ENCODE data around the gene HYAL1.
A peak's percentile ranks its signal among the peaks of the same experiment; 100 is the strongest.
"Not testable (repeated sequence)": the region's sequence is repeated elsewhere in the genome, so short reads cannot be mapped to it uniquely, and the experiment has no call there.

The HYAL1 gene

DNA sequence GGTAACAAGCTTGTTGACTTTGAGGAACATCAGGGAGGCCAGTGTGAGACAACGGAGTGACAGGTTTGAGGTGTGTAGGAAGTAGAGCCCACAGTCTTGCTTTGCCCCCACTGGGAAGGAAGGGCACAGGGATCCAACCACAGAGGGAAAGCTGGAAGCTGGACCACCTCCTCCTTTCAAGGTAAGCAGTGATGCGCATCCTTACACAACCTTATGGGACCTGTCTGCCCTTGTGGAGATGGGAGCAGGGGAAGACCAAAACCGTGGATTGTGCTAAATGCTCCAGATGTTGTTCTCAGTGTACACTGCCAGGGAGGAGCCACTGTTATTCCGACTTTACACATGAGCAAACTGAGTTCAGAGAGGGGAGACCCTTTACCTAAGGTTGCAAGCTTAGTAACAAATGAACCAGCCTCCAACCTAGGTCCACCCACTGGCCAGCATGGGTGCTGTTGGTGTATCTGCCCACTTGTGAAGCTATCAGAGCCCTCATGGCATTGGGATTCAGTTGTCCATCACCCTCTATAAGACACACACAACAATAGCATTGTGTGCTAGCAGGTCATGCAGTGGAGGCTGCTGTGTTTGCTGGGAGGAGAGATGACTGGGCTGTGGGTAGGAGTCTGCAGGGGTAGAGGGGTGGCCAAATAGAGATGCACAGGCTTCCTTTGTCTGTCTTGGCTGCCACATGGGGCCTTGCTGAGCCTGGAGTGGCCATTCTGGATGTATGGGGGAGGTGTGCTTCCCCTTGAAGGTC lies 25.1 kb downstream of the HYAL1 start:
- no peak overlapping the region for H3K9ac ChIP-seq
- no peaks in the 10 kb centered on the region for H3K9me3 ChIP-seq (replicated peaks in 1 of 11)
- peaks cover 7 to 34% (median 22%) of the 10 kb centered on the region in 10 experiments; a peak in 18 of 20 replicates for H3K4me1 ChIP-seq
- H3K27me3 ChIP-seq: peaks cover 59 to 66% (median 63%) of the 10 kb centered on the region in 11 experiments
- no peak overlapping the region for H3K27ac ChIP-seq
- no peak overlapping the region for H3K4me2 ChIP-seq
- no peaks in the 10 kb centered on the region for H3K36me3 ChIP-seq
- TF ChIP-seq Cebpa-rat (IDR thresholded peaks at IDR 0.05): no peak
- no peak overlapping the region for H3K4me3 ChIP-seq
- H4K20me1 ChIP-seq: peaks cover 0 to 60% (median 36%) of the 10 kb centered on the region in 11 experiments; a peak in 14 of 22 replicates

DNA sequence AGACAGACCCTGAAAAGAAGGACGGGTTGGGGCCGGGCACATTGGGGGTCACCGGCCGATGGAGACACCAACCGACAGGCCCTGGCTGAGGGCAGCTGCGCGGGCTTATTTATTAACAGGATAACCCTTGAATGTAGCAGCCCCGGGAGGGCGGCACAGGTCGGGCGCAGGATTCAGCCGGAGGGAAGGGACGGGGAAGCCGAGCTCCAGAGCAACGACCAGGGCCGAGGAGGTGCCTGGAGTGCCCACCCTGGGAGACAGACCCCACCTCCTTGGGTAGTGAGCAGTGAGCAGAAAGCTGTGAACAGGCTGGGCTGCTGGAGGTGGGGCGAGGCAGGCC lies 26.6 kb downstream of the HYAL1 start:
- TF ChIP-seq Cebpa-rat (IDR thresholded peaks at IDR 0.05): no peak
- Histone ChIP-seq H4K20me1 (peaks cover 0 to 62% (median 36%) of the 10 kb centered on the region in 11 experiments; a peak in 14 of 22 replicates), H3K27ac (no peak overlapping the region), H3K9ac (no peak overlapping the region), H3K4me2 (peak overlapping the region in 2 of 11 experiments; percentile 27 to 46; a peak in 1 of 22 replicates), H3K9me3 (replicated peaks in 1 of 11) (no peaks in the 10 kb centered on the region), H3K4me1 (peaks cover 7 to 38% (median 28%) of the 10 kb centered on the region in 10 experiments; a peak in 18 of 20 replicates), H3K4me3 (no peak overlapping the region), H3K27me3 (peaks cover 65 to 72% (median 68%) of the 10 kb centered on the region in 11 experiments), H3K36me3 (no peaks in the 10 kb centered on the region)

DNA sequence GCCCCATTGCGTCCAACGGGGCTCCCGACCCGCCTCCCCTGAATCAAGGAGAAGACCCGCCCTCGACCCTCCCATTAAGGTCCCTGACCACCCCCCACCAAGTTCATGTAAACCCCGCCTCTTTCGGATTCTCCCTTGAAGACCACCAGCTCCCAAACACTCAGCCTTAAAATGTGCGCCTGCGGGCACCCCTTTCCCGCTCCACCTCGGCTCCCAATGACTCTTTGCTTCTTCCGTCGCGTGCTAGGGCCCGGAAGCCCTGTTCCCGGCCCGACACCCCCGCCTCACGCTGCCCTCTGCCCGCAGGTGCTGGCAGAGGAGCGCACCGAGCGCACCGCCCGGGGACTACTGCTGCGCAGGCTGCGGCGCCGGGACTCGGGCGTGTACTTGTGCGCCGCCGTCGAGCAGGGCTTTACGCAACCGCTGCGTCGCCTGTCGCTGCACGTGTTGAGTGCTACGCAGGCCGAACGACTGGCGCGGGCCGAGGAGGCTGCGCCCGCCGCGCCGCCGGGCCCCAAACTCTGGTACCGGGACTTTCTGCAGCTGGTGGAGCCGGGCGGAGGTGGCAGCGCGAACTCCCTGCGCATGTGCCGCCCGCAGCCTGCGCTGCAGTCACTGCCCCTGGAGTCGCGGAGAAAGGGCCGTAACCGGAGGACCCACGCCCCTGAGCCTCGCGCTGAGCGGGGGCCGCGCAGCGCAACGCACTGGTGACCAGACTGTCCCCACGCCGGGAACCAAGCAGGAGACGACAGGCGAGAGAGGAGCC lies 27.2 kb downstream of the HYAL1 start:
- Histone ChIP-seq H4K20me1 (peaks cover 0 to 62% (median 36%) of the 10 kb centered on the region in 11 experiments; a peak in 14 of 22 replicates), H3K9me3 (replicated peaks in 1 of 11) (no peaks in the 10 kb centered on the region), H3K4me2 (peak overlapping the region in 10 of 11 experiments; percentile 4 to 55 (median 48); a peak in 19 of 22 replicates), H3K27me3 (peaks cover 65 to 72% (median 68%) of the 10 kb centered on the region in 11 experiments), H3K4me1 (peaks cover 7 to 38% (median 28%) of the 10 kb centered on the region in 10 experiments; a peak in 18 of 20 replicates), H3K27ac (no peak overlapping the region), H3K36me3 (no peaks in the 10 kb centered on the region), H3K9ac (no peak overlapping the region), H3K4me3 (peak overlapping the region in 5 of 10 experiments; percentile 13 to 31 (median 19); a peak in 5 of 20 replicates)
- TF ChIP-seq Cebpa-rat (IDR thresholded peaks at IDR 0.05): no peak

DNA sequence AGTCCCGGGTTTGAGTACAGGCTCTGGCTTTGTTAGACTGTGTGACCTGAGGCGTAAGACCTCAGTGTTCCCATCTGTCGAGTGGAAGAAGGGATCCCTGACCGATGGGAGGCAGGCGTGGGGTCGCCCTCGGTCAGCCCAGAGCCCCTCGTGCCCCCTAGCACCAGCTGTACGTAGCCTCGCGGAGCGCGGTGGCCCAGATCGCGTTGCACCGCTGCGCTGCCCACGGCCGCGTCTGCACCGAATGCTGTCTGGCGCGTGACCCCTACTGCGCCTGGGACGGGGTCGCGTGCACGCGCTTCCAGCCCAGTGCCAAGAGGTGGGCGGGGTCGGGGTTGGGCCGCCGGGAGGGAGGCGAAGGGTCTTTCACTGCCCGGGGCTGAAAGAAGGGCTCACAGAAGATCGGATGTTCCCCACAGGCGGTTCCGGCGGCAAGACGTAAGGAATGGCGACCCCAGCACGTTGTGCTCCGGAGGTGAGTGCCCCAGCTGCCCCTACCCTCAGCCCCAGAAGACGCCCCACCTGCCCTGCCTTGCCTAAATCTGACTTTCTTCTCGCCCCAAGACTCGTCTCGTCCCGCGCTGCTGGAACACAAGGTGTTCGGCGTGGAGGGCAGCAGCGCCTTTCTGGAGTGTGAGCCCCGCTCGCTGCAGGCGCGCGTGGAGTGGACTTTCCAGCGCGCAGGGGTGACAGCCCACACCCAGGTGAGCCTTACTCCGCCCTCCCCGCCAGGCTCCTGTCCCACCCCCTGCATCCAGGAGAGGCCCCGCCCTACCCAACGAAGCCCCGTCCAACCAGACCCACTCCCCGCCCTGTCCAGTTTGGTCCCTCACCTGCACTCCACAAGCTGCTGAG lies 28.0 kb downstream of the HYAL1 start:
- H3K27ac ChIP-seq: no peak overlapping the region
- H3K36me3 ChIP-seq: no peaks in the 10 kb centered on the region
- H3K4me1 ChIP-seq: peaks cover 7 to 39% (median 28%) of the 10 kb centered on the region in 10 experiments; a peak in 17 of 20 replicates
- no peaks in the 10 kb centered on the region for H3K9me3 ChIP-seq (replicated peaks in 1 of 11)
- peaks cover 65 to 72% (median 68%) of the 10 kb centered on the region in 11 experiments for H3K27me3 ChIP-seq
- peak overlapping the region in 6 of 10 experiments; percentile 19 to 48 (median 26); a peak in 8 of 20 replicates for H3K4me3 ChIP-seq
- H3K9ac ChIP-seq: 0 out of 22 replicates have a peak overlapping the region, but pooled peaks of 1 of the 11 experiments have one; percentile 7
- peaks cover 0 to 62% (median 36%) of the 10 kb centered on the region in 11 experiments; a peak in 14 of 22 replicates for H4K20me1 ChIP-seq
- H3K4me2 ChIP-seq: peak overlapping the region; percentile 26 to 65 (median 48); a peak in 19 of 22 replicates
- no peak for TF ChIP-seq Cebpa-rat (IDR thresholded peaks at IDR 0.05)

DNA sequence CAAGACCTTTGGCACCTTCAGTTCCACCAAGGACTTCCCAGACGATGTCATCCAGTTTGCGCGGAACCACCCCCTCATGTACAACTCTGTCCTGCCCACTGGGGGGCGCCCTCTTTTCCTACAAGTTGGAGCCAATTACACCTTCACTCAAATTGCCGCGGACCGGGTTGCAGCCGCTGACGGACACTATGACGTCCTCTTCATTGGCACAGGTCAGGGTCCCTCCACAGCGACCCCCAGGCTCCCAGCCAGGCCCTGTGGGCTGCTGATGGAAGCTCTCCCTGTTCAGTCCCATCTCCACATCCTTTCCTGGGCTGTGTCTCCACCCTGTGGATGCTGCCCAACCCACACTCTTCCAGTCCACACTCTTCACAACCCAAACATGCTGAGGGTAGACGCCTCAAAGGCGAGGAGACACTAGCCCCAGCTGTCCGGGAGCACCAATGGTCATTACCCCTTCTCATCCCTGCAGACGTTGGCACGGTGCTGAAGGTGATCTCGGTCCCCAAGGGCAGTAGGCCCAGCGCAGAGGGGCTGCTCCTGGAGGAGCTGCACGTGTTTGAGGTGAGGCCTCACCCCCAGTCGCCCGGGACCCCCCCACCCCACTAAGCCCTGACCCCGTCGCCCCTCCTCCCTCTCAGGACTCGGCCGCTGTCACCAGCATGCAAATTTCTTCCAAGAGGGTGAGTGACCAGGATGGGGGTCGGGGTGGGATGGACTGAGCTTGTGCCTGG lies 28.8 kb downstream of the HYAL1 start:
- H3K4me2 ChIP-seq: peak overlapping the region in 8 of 11 experiments; percentile 23 to 82 (median 58); a peak in 11 of 22 replicates
- peaks cover 65 to 71% (median 68%) of the 10 kb centered on the region in 11 experiments for H3K27me3 ChIP-seq
- H3K4me3 ChIP-seq: peak overlapping the region in 1 of 10 experiments; percentile 48; a peak in 2 of 20 replicates

DNA sequence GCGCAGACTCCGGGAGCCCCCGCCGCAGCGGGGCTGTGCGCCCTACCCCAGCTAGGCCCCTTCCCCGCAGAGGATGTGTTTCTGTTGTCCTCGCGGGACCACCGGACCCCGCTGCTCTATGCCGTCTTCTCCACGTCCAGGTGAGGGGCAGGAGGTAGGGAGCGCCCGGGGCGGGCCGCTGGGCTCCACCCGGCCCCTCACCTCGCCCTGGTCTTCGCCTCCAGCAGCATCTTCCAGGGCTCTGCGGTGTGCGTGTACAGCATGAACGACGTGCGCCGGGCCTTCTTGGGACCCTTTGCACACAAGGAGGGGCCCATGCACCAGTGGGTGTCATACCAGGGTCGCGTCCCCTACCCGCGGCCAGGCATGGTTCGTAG lies 29.7 kb downstream of the HYAL1 start:
- H3K27me3 ChIP-seq: peaks cover 59 to 71% (median 68%) of the 10 kb centered on the region in 11 experiments
- H3K4me2 ChIP-seq: peak overlapping the region in 10 of 11 experiments; percentile 54 to 87 (median 77); a peak in 15 of 22 replicates
- peak overlapping the region in 2 of 10 experiments; percentile 40 to 45; a peak in 2 of 20 replicates for H3K4me3 ChIP-seq
- no peaks in the 10 kb centered on the region for H3K36me3 ChIP-seq
- H4K20me1 ChIP-seq: peaks cover 0 to 62% (median 35%) of the 10 kb centered on the region in 11 experiments; a peak in 14 of 22 replicates
- TF ChIP-seq Cebpa-rat (IDR thresholded peaks at IDR 0.05): no peak
- H3K9me3 ChIP-seq (replicated peaks in 1 of 11): no peaks in the 10 kb centered on the region
- H3K27ac ChIP-seq: no peak overlapping the region
- peaks cover 13 to 53% (median 39%) of the 10 kb centered on the region in 10 experiments; a peak in 18 of 20 replicates for H3K4me1 ChIP-seq
- H3K9ac ChIP-seq: no peak overlapping the region

More for the DNA sequence above, 28.8 kb downstream of the HYAL1 start:
- Histone ChIP-seq H4K20me1 (peaks cover 0 to 68% (median 36%) of the 10 kb centered on the region in 11 experiments; a peak in 14 of 22 replicates), H3K36me3 (no peaks in the 10 kb centered on the region), H3K27ac (no peak overlapping the region), H3K9ac (no peak overlapping the region), H3K4me1 (peaks cover 8 to 45% (median 31%) of the 10 kb centered on the region in 10 experiments; a peak in 18 of 20 replicates), H3K9me3 (replicated peaks in 1 of 11) (no peaks in the 10 kb centered on the region)
- no peak for TF ChIP-seq Cebpa-rat (IDR thresholded peaks at IDR 0.05)

DNA sequence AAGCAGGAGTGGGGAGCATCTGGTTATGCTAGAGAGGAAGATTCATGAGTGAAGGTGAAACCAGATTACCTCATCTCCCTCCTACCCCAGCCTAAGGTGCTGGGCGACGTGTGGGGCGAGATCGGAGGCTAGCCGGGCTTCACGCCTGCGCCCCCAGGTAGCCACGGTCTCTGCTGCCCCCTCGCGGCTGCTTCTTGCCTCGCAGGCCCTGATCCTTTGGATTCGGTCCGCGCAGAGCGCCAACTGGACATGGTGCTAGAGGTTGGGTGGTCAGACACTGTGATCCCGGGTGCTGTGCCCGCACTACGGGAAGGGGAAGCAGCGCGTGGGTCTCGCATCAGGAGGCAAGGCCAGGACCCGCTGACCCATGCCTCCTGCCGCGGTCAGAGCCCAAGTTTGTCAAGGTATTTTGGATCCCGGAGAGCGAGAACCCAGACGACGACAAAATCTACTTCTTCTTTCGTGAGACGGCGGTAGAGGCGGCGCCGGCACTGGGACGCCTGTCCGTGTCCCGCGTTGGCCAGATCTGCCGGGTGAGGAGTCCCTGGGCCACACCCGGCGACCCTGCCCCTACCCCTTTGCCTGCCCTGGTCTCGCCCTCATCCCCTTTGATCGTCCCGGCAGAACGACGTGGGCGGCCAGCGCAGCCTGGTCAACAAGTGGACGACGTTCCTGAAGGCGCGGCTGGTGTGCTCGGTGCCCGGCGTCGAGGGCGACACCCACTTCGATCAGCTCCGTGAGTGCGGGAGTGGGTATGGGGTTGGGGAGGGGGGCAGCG lies 30.3 kb downstream of the HYAL1 start:
- Histone ChIP-seq H4K20me1 (peaks cover 0 to 62% (median 30%) of the 10 kb centered on the region in 11 experiments; a peak in 14 of 22 replicates), H3K4me2 (peak overlapping the region; percentile 54 to 87 (median 78)), H3K27ac (no peak overlapping the region), H3K9ac (peak overlapping the region in 6 of 11 experiments; percentile 7 to 35 (median 16); a peak in 3 of 22 replicates), H3K36me3 (no peaks in the 10 kb centered on the region), H3K4me1 (peaks cover 13 to 57% (median 40%) of the 10 kb centered on the region in 10 experiments; a peak in 18 of 20 replicates), H3K27me3 (peaks cover 59 to 71% (median 68%) of the 10 kb centered on the region in 11 experiments), H3K4me3 (peak overlapping the region in 5 of 10 experiments; percentile 23 to 51 (median 44); a peak in 9 of 20 replicates), H3K9me3 (replicated peaks in 1 of 11) (no peaks in the 10 kb centered on the region)
- no peak for TF ChIP-seq Cebpa-rat (IDR thresholded peaks at IDR 0.05)

DNA sequence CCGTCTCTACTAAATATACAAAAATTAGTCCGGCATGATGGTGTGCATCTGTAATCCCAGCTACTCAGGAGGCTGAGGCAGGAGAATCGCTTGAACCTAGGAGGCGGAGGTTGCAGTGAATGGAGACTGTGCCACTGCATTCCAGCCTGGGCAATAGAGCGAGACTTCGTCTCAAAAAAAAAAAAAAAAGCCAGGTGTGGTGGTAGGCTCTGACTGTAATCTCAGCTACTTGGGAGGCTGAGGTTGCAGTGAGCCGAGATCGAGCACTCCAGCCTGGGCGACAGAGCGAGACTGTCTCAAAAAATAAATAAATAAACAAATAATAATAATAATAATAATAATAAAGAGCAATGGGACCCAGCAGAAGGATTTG lies 30.9 kb downstream of the HYAL1 start:
- Histone ChIP-seq H4K20me1 (peaks cover 0 to 63% (median 28%) of the 10 kb centered on the region in 11 experiments; a peak in 15 of 22 replicates), H3K4me2 (peak overlapping the region in 10 of 11 experiments; percentile 66 to 87 (median 78); a peak in 13 of 22 replicates), H3K4me1 (peaks cover 13 to 63% (median 42%) of the 10 kb centered on the region in 10 experiments; a peak in 18 of 20 replicates), H3K27me3 (peaks cover 59 to 71% (median 68%) of the 10 kb centered on the region in 11 experiments)
- H3K9me3 ChIP-seq (replicated peaks in 1 of 11); H3K36me3 ChIP-seq; H3K27ac ChIP-seq; H3K4me3 ChIP-seq; H3K9ac ChIP-seq: not testable (repeated sequence)

Measured in BLaER1 treated with 17β-estradiol and CSF1 and Interleukin-3, amounts not matched to agents 10 nM and 100 nM (cell line).